ENCODE results near the gene DENND2D.

DENND2D gene

GRCh38 chr1:111175349-111175748 is 25.1 kb downstream of the DENND2D start:
- no peak for DNase-seq (ENCODE audit: low read depth in 2 of 2)

- no peak for DNase-seq (ENCODE audit: low read depth in 2 of 2)
Measured at GRCh38 chr1:111174070-111174469, 26.4 kb downstream of the DENND2D start.

- no peak for DNase-seq (ENCODE audit: low read depth in 2 of 2)
Measured at GRCh38 chr1:111172463-111172862, 28.0 kb downstream of the DENND2D start.

GRCh38 chr1:111164151-111164550 is 36.3 kb downstream of the DENND2D start:
- no peak for DNase-seq (ENCODE audit: low read depth in 2 of 2)

- no peak for DNase-seq (ENCODE audit: low read depth in 2 of 2)
Measured at GRCh38 chr1:111163363-111163762, 37.1 kb downstream of the DENND2D start.

- DNase-seq (ENCODE audit: low read depth in 2 of 2), result no peak
Measured at GRCh38 chr1:111162488-111162880, 38.0 kb downstream of the DENND2D start.

- DNase-seq (ENCODE audit: low read depth in 2 of 2), result no peak
Measured at GRCh38 chr1:111161843-111162487, 38.5 kb downstream of the DENND2D start.

- no peak for DNase-seq (ENCODE audit: low read depth in 2 of 2)
Measured at GRCh38 chr1:111157431-111157830, 43.0 kb downstream of the DENND2D start.

- no peak for DNase-seq (ENCODE audit: low read depth in 2 of 2)
Measured at GRCh38 chr1:111154021-111154999, 46.1 kb downstream of the DENND2D start.

GRCh38 chr1:111151838-111152237 is 48.6 kb downstream of the DENND2D start:
- no peak for DNase-seq (ENCODE audit: low read depth in 2 of 2)

- DNase-seq (ENCODE audit: low read depth in 2 of 2), result no peak
Measured at GRCh38 chr1:111148376-111148881, 52.0 kb downstream of the DENND2D start.

- DNase-seq (ENCODE audit: low read depth in 2 of 2), result no peak
Measured at GRCh38 chr1:111147948-111148347, 52.5 kb downstream of the DENND2D start.

GRCh38 chr1:111145963-111146768 is 54.3 kb downstream of the DENND2D start:
- no peak for DNase-seq (ENCODE audit: low read depth in 2 of 2)

GRCh38 chr1:111145542-111145941 is 54.9 kb downstream of the DENND2D start:
- DNase-seq (ENCODE audit: low read depth in 2 of 2), result no peak

- DNase-seq (ENCODE audit: low read depth in 2 of 2), result no peak
Measured at GRCh38 chr1:111142356-111142975, 58.0 kb downstream of the DENND2D start.

GRCh38 chr1:111141245-111142220 is 58.9 kb downstream of the DENND2D start:
- no peak for DNase-seq (ENCODE audit: low read depth in 2 of 2)

GRCh38 chr1:111140680-111140967 is 59.8 kb downstream of the DENND2D start:
- DNase-seq (ENCODE audit: low read depth in 2 of 2), result no peak

GRCh38 chr1:111139956-111140679 is 60.3 kb downstream of the DENND2D start, which contains the start of the genes CEPT1 and DRAM2:
TSS of gene CEPT1 (plus strand) at chr1:111140223. CDS start at chr1:111147715, 7,492 bp downstream.
TSS of gene DRAM2 (minus strand) at chr1:111140093. CDS start at chr1:111131554, 8,539 bp downstream.
- DNase-seq (ENCODE audit: low read depth in 2 of 2), result peak; percentile 81 to 87

- peak in 1 of 2 donors; percentile 14 for DNase-seq (ENCODE audit: low read depth in 2 of 2)
Measured at GRCh38 chr1:111139324-111139955, 61.0 kb downstream of the DENND2D start.

Measured in stimulated activated CD8-positive, alpha-beta memory T cell treated with anti-CD3 and anti-CD28 coated beads, Interleukin-15, amount 100 ng/mL, for 4 hours (primary cell).